Measurements from ENCODE around the gene RGS7BP.

DNA sequence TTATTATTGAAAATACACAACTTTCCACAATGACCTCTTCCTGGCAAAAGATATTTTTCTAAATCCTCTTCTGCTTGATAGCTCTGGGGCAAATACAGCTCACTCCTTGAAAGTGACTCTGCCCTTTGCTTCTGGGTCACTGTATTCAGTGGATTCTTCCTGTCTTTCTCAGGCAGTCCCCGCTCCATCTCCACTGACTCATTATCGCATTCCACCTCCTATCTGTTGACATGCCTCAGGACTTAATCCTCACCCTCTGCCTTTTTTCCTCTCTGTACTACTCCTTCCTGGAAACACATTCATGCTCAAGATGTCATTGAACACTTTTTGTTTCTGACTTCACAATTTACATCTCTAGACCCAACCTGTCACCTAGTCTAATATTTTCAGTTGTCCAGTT is 8.4 kb upstream of the RGS7BP start:
- TF ChIP-seq ZNF219 (CRISPR knock-in tag; IDR thresholded peaks at IDR 0.05; ENCODE audit: borderline replicate concordance) (no peak), MYBL2 (CRISPR knock-in tag; IDR thresholded peaks at IDR 0.05) (no peak), NFYB (CRISPR knock-in tag; conservative IDR thresholded peaks at IDR 0.05; ENCODE audit: low read depth) (no peak)
- TF ChIP-seq, protein P1, sequence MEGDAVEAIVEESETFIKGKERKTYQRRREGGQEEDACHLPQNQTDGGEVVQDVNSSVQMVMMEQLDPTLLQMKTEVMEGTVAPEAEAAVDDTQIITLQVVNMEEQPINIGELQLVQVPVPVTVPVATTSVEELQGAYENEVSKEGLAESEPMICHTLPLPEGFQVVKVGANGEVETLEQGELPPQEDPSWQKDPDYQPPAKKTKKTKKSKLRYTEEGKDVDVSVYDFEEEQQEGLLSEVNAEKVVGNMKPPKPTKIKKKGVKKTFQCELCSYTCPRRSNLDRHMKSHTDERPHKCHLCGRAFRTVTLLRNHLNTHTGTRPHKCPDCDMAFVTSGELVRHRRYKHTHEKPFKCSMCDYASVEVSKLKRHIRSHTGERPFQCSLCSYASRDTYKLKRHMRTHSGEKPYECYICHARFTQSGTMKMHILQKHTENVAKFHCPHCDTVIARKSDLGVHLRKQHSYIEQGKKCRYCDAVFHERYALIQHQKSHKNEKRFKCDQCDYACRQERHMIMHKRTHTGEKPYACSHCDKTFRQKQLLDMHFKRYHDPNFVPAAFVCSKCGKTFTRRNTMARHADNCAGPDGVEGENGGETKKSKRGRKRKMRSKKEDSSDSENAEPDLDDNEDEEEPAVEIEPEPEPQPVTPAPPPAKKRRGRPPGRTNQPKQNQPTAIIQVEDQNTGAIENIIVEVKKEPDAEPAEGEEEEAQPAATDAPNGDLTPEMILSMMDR (IDR thresholded peaks at IDR 0.05), result no peak

Data from WTC11 (cell line).